HG02884 (cell line): Measurements from ENCODE around the gene MFSD6L.

Experiments used
- ATAC-seq: cut with Tn5 transposase; IDR thresholded peaks from one replicate; pipeline ENCODE4 v1.9.1; 2021; ENCODE audit warnings: mild to moderate bottlenecking, moderate library complexity; ENCODE audit not compliant: unreplicated experiment

MFSD6L gene

DNA sequence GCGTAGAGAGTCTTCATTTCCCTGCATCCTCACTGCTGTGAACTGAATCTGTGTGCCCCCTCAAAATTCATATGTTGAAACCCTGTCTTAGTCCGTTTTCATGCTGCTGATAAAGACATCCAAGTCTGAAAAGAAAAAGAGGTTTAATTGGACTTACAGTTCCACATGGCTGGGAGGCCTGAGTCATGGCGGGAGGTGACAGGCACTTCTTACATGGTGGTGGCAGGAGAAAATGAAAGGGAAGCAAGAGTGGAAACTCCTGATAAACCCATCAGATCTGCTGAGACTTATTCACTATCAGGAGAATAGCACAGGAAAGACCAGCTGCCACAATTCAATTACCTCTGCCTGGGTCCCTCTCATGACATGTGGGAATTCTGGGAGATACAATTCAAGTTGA, 51.4 kb downstream of the MFSD6L start:
- ATAC-seq = no peak
